Right atrium auricular region (tissue), 2 donors: ENCODE measurements around the gene TAS1R1. TPM values are rescaled to one million over a fixed set of nuclear protein-coding genes. Genes with fewer than 3 reads are reported as not detected.

ENCODE experiments used
- DNase-seq: peaks from one replicate; pipeline ENCODE4 v3.0.0-alpha.2; 2019; ENCODE audit warnings: low spot score
- H3K27ac ChIP-seq, 2 donors: fragments of 200-600 bp; sonication (generic); 1 replicate in 1 of 2; 2 replicates in 1 of 2; pipeline ENCODE4 v1.5.1; 2016 to 2019
- H3K27me3 ChIP-seq, 2 donors: fragments of 200-600 bp; sonication (generic); one replicate each; pipeline versions ENCODE4 v1.5.1 to v1.6.0; 2017 to 2019
- H3K36me3 ChIP-seq: fragments of 200-600 bp; sonication (generic); one replicate; pipeline ENCODE4 v1.5.1; 2016
- H3K4me1 ChIP-seq, 2 donors: fragments of 200-600 bp; sonication (generic); one replicate each; pipeline versions ENCODE4 v1.5.1 to v1.6.0; 2017 to 2019
- H3K4me3 ChIP-seq, 2 donors: fragments of 200-600 bp; sonication (generic); 1 replicate in 1 of 2; 2 replicates in 1 of 2; pipeline ENCODE4 v1.5.1; 2017 to 2019; ENCODE audit warnings: mild to moderate bottlenecking in 1 of 2, moderate library complexity in 1 of 2
- H3K9me3 ChIP-seq, 2 donors: fragments of 200-600 bp; sonication (generic); one replicate each; pipeline ENCODE4 v1.5.1; 2019
- CTCF ChIP-seq, 2 donors: fragments of 200-600 bp; sonication (generic); IDR thresholded peaks; one replicate each; pipeline ENCODE4 v1.5.1; 2019; ENCODE audit warnings: antibody characterized with exemption in 2 of 2
- total RNA-seq, 2 donors: library from RNA; depleted of rRNA; stranded (reverse); fragments of >200 nt; gene quantifications; one replicate each; pipeline ENCODE4 v1.1.0, GENCODE V29; 2016

Gene TAS1R1
- total RNA-seq, 2 donors from 2014 or later: not detected

- no peaks in the 10 kb centered on the region for H3K4me1 ChIP-seq
- no peak for DNase-seq
- H3K27ac ChIP-seq: no peak overlapping the region
- no peaks in the 10 kb centered on the region for H3K9me3 ChIP-seq
- no peaks in the 10 kb centered on the region for H3K27me3 ChIP-seq
- no peak for TF ChIP-seq CTCF (IDR thresholded peaks at IDR 0.05)
- H3K4me3 ChIP-seq: no peak overlapping the region
- peaks cover 35% of the 10 kb centered on the region for H3K36me3 ChIP-seq
These were observed 18.8 kb upstream of the TAS1R1 start for GRCh38 chr1:6536291-6536690.

DNA sequence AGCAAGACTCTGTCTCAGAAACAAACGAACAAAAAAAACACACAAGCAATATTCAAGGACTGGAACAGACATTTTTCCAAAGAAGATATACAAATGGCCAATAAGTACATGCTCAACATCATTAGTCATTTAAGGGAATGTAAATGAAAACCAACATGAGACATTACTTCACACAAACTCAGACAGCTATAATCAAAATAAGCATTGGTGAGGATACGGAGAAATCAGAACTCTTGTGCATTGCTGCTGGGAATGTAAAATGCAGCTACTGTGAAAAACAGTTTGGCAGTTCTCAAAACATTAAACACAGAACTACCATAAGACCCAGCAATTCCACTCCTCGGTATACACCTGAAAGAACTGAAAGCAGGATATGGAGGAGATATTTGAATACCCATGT lies 16.2 kb upstream of the TAS1R1 start:
- no peaks in the 10 kb centered on the region for H3K4me1 ChIP-seq
- no peak for TF ChIP-seq CTCF (IDR thresholded peaks at IDR 0.05)
- no peak for DNase-seq
- H3K27me3 ChIP-seq: no peaks in the 10 kb centered on the region
- H3K36me3 ChIP-seq: peaks cover 24% of the 10 kb centered on the region
- no peaks in the 10 kb centered on the region for H3K9me3 ChIP-seq
- H3K4me3 ChIP-seq: no peak overlapping the region
- no peak overlapping the region for H3K27ac ChIP-seq

GRCh38 chr1:6544831-6545230 lies 10.3 kb upstream of the TAS1R1 start:
- Histone ChIP-seq H3K9me3 (no peaks in the 10 kb centered on the region), H3K4me3 (no peak overlapping the region), H3K27ac (no peak overlapping the region), H3K27me3 (no peaks in the 10 kb centered on the region), H3K36me3 (peaks cover 71% of the 10 kb centered on the region), H3K4me1 (peaks cover 0 to 19% of the 10 kb centered on the region in 2 donors)
- no peak for DNase-seq
- no peak for TF ChIP-seq CTCF (IDR thresholded peaks at IDR 0.05)

DNA sequence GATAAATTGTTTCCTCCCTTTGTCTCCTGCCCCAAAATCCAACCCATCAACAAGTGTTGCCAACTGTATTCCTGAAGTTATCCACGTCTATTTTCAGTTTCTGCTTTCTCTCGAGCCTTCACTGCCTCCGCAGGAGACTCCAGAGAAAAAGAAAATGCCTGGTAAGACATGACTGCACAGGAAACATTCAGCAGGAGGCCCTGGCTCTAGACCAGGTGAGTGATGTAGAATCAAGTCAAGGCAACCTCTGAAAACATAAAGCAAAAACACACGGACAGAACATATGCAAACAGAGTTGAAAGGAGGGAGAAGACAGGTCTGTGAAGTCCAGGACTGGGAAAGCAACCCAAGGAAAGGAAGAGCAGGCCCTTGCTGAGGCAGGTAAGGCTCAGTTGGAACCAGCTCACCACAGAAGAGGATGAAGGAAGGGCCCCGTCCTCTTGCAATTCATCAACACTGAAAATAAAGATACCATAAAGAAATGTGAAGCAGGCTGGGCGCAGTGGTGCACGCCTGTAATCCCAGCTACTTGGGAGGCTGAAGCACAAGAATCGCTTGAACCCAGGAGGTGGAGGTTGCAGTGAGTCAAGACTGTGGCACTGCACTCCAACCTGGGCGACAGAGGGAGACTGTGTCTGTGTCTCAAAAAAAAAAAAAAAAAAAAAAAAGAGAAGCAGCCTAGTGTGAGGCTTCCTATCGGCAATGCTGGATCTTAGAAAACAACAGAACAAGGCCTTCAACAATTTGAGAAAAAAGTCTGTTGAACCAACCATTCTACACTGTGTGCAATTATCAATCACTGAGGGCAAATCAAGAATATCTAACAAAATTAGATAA lies 9.6 kb upstream of the TAS1R1 start:
- DNase-seq: no peak
- Histone ChIP-seq H3K4me1 (peaks cover 0 to 19% of the 10 kb centered on the region in 2 donors), H3K36me3 (peaks cover 77% of the 10 kb centered on the region), H3K27ac (no peak overlapping the region), H3K27me3 (no peaks in the 10 kb centered on the region), H3K4me3 (no peak overlapping the region), H3K9me3 (no peaks in the 10 kb centered on the region)
- no peak for TF ChIP-seq CTCF (IDR thresholded peaks at IDR 0.05)

DNA sequence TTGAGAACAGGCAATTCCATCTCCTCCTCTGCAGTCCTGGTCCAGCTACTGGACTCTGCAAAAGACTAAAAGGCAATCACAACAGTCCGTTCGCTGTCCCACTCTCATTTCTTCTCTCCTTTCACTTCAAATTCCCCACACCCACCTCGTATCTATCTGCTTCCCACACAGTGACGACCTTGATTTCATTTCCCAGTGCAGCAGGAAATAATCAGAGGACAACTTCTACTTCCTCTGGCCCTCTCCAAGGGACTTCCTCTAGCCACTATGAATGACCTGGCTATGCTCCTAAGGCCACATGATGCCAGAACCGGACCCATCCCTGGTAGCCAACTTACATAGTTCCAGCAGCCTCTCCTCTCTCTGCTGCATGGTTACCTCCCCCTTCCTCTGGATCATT lies 8.8 kb upstream of the TAS1R1 start:
- H3K27me3 ChIP-seq: no peaks in the 10 kb centered on the region
- peaks cover 74% of the 10 kb centered on the region for H3K36me3 ChIP-seq
- no peaks in the 10 kb centered on the region for H3K9me3 ChIP-seq
- TF ChIP-seq CTCF (IDR thresholded peaks at IDR 0.05): no peak
- H3K4me1 ChIP-seq: peaks cover 0 to 19% of the 10 kb centered on the region in 2 donors
- no peak overlapping the region for H3K4me3 ChIP-seq
- DNase-seq: no peak
- no peak overlapping the region for H3K27ac ChIP-seq

DNA sequence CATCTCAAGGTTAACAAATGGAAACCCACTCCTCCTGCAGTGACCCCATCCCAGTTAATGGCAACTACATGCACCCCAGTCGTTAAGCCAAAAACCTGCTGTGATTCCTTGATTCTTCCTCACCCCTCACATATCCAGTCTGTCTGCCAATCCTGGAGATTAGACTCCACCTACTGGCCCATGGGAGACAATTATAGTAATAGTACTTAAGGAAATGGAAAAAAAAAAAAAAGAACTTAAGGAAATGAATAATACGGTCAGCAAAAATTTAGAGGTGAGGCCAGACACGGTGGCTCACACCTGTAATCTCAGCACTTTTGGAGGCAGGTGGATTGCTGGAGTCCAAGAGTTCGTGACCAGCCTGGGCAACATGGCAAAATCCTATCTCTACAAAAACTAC lies 7.8 kb upstream of the TAS1R1 start:
- no peak for DNase-seq
- no peak for TF ChIP-seq CTCF (IDR thresholded peaks at IDR 0.05)
- Histone ChIP-seq H3K36me3 (peaks cover 68% of the 10 kb centered on the region), H3K27me3 (no peaks in the 10 kb centered on the region), H3K9me3 (no peaks in the 10 kb centered on the region), H3K4me1 (peaks cover 0 to 19% of the 10 kb centered on the region in 2 donors), H3K4me3 (no peak overlapping the region), H3K27ac (no peak overlapping the region)
